GM21737 (cell line): Measurements from ENCODE around the gene EFCAB6.

Experiments
- ATAC-seq: cut with Tn5 transposase; IDR thresholded peaks from one replicate; pipeline ENCODE4 v1.9.1; 2021; ENCODE audit warnings: mild to moderate bottlenecking, moderate library complexity; ENCODE audit not compliant: unreplicated experiment

Gene EFCAB6

DNA sequence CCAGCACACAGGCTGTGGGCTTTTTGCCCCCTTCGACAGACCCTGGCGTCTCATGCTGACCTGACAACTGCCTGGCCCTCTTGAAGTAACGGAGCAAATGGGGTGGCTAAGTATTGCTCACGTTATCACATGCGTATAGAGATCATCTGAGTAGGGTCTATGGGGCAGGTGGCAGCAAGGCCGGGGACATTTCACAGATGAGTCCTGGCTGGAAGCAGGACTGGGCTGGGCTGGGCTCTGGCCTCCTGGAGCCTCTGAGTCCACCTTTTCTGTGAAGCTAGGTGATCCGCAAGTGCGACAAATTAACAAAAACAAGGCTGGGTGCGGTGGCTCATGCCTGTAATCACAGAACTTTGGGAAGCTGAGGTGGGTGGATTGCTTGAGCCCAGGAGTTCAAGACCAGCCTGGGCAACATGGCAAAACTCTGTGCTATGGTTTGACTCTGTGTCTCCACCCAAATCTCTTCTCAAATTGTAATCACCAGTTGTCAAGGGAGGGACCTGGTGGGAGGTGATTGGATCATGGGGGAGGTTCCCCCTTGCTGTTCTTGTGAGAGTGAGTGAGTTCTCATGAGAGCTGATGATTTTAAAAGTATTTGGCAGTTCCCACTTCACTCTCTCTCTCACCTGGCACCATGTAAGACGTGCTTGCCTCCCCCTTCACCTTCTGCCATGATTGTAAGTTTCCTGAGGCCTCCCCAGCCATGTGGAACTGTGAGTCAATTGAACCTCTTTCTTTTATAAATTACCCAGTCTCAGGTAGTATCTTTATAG lies 278.3 kb downstream of the EFCAB6 start:
- ATAC-seq: no peak

DNA sequence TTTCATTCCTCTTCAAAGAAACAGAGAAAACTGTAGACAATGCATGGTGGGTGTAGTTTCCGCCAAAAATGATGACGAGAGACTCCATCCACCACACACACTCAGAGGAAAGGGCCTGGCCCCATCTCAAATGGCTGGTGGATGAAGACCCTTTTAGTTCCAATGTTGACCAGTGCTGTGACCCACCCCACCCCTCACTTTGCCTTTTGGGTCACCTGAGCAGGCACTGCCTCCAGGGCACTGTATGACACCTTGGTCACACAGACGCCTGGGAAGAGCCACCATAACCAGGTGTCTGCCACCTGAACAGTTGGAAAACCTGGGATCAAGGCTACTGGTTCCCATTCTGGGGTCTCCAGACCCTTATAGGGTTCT lies 279.0 kb downstream of the EFCAB6 start:
- no peak for ATAC-seq

DNA sequence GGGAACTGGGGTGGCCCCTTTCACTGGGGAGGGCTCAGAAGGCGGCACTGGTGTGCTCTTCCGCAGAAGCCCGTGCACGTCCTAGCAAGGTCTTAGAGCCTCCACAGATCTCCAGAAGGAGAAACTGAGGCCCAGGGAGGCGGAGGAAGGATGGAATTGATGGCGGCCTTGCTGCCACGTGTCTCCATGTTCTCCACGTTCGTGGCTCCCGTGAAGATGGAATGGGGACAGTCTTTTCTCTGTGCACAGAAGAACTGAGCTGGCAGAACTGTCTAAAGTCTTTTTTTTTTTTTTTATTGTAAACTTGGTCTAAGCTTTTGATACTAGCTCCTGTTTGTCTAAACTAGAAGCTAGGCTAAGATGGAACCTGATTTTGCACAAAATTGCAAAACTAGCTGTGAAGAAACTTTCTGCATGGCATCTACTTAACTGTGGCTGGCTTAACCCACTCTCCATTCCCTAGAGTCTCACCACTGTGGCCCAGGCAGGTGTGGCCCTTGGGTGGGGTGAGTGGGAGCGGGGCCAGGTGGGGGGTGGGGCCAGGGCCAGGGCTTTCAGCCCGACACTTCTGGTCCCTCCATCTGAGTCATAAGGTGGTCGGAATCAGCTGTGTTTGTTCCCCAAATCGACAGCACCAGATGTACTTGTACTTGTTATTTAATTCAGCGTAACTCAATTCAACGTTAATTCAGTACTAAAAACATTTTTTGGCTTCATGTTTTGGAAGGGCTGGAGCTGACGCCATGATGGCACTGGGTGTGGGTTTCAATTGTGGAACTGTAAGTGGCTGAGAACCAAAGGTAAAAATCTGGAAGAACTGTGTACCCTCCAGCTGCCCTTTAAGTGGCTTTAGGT lies 279.6 kb downstream of the EFCAB6 start:
- no peak for ATAC-seq

DNA sequence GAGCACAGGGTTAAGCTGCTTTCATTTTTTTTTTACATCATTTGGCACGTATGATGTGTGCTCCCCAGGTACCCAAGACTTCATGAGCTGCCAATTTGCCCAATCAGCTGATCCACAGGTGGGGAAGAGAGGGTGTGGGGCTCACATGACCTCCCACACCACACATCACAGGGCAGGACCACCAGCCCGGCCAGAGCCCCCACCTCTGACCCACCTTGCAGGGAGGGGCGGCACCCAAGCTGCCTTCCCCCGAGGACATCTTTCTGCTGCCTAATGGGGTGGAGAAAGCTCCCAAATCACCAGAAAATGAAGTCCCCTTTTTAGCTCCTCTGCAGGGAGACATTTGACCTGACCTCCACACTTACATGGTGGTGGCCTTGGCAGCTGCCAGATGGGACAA lies 280.5 kb downstream of the EFCAB6 start:
- ATAC-seq: no peak

DNA sequence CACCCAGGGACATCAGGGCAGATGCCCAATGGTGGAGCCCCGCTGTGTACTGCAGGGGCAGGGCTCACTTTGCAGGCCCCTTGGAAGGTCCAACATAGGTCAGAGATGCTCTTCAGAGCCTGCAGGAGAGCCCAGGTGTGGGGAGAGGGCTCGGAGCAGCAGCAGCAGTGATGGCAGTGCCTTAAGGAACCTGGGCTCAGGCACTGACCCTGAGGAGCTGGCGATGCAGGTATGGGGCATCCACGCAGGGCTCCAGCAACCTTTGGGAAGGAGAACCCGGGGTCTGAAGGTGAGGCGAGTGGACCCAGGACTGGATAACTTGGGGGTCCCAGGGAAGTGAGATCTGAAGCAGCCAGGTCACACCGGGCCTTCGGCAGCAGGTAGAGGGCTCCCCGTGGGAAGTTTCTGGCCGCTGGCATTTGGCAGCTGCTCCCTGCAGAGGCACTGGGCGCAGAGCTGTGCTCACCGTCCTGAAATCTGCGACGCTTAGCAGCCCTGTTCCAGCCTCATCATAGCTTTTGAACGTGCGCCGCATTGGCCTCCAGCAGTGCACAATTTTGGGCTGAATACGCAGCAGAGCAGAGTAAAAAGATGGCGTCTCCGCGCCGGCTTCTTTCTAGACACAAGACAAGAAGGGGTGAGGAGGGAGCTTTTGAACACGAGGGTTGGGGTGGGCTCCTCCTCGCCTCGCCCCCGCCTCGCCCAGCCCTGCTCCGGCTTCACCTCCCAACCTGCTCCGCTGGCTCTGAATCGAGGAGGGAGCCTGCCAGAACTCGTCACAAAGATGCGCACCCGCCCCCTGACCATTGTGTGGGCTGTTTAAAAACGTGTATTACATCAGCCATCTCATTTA lies 281.5 kb downstream of the EFCAB6 start:
- no peak for ATAC-seq

DNA sequence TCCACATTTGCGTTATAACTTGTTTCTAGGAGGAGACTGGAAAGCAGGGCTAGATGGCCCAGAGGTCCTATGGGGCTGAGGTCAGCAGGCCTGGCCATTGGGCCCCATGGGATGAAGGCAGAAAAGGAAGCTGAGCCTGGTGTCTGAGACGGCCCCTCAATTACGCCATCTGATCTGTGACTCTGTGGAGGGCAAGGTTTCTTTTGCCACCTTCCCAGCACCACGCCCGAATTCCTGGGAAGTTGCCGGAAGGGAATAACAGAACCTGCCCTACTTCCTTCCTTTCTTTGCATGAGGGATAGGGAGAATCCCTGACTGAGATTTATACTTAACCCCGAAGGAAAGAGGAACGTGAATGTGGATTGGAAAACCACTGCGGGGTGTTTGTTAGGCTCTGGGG lies 282.2 kb downstream of the EFCAB6 start:
- ATAC-seq: no peak

DNA sequence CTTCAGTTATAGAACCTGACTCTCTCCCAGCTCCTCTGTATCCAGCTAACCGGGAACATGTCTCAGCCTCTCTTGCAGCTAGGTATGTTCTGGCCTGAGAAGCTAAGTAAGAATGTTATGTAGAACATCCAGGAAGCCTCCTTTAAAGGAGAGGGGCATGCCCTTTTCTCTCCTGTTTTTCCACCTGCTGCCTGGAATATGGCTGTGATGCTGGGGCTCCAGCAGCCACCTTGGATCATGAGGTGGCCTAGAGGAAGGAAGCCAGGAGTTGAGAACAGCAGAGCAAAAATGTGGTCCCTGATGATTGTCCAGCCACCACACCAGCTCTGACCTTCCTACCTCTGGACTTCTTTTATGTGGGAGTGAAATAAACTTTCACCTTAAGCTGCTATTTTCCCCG lies 282.6 kb downstream of the EFCAB6 start:
- ATAC-seq: no peak

DNA sequence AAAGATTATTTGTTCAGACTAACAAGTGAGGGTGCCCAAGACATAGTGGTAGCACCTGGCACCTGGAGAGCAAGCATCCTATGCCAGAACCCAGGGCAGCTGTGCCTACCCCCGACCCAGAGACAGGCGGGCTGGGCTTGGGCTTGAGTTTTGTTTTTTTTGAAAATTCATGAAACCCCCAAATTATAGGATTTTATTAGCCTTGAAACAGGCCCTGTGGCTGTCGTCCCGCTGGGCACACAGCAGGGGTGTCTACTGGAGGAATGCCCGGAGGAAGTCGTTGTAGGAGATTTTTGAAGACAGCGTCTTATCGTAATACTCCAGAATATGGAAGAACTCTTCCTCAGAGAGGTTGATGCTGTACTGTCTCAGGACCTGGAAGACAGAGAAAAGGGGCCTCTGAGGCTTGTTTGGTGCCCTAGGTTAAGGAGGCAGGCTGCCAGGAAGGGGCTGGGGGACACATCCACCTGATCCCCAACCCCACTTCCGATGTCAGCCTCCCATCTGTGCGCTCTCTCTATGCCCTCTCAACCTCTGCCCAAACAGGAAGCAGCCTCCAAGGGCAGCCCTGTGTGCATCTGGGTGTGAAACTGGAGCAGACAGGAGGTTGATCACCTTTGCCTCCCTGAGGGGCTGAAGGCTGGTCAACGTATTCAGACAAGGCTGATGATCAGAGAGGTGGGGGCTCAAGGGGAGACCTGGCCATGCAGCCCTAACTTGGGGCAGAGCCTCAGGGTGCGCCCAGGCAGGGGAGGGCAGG lies 283.3 kb downstream of the EFCAB6 start:
- ATAC-seq: no peak

DNA sequence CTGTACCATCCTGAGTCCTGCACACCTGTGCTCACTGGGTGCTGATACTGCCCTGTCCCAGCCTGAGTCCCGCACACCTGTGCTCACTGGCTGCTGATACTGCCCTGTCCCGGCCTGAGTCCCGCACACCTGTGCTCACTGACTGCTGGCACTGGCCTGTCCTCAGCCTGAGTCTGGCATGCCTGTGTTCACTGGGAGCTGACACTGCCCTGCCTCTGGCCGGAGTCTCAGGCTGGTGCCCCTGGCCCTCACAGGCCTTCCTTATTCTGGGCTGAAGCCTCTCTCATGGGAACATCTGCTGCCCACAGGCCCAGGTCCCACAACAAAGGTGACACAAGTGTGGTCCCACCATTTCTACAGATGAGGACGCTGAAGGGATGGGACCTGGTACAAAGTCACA lies 285.2 kb downstream of the EFCAB6 start:
- no peak for ATAC-seq

DNA sequence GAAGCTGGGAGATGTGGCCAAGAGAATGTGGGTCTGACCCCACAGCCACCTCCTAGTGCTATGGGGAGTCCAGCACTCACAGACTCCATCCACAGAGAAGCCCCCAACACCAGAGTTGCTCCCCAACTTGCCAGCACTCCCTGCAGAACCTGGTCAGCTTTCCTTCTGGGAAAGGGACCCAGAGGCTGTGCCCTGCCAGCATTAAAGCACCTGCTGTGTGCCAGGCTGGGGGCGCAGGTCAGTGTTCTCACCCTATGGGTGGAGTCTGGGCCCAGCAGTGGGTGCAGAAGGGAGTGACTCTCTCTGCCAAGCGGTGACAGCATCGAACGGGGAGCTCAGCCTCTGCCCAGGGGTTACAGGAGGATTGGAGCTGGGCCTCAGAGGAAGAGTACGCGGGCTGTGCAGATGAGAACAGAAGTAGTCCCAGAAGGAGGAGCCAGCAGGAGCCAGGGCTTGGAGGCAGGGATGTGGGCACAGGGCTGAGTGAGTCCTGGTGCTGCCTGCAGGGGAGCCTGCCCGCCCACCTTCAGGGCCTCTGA lies 285.9 kb downstream of the EFCAB6 start:
- ATAC-seq: no peak

DNA sequence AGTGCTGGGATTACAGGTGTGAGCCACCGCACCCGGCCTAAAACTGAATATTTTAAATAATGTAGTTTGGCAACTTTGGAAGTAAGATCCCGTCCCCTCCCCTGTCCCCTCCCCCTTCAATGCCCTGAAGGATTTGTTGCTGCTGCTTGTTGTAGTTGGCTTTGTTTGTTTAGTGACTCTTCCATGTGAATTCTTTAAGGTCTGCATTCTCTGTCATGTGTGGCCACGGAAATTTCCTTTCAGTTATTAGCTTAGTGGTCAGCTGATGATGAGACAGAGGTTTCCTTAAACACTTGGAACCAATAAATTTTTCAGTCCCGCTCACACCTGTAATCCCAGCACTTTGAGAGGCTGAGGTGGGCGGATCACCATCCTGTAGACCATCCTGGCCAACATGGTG lies 290.4 kb downstream of the EFCAB6 start:
- ATAC-seq: no peak

DNA sequence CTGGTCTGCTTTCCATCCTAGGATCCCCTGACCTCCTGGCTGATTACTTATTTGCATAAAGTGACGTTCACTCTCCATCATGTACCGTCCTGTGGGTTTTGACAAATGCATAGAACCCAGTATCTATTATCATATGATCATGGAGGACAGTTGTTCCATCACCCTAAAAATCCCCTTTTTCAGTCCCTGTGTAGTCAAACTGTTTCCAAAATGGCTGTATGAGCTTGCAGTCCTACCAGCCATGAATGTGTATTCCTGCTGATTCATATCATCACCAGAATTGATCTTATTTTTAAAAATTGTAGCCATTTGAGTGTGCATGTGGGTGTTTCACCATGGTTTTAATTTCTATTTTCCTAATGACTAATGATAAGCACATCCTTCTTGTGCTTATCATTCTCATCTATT lies 291.5 kb downstream of the EFCAB6 start:
- no peak for ATAC-seq

DNA sequence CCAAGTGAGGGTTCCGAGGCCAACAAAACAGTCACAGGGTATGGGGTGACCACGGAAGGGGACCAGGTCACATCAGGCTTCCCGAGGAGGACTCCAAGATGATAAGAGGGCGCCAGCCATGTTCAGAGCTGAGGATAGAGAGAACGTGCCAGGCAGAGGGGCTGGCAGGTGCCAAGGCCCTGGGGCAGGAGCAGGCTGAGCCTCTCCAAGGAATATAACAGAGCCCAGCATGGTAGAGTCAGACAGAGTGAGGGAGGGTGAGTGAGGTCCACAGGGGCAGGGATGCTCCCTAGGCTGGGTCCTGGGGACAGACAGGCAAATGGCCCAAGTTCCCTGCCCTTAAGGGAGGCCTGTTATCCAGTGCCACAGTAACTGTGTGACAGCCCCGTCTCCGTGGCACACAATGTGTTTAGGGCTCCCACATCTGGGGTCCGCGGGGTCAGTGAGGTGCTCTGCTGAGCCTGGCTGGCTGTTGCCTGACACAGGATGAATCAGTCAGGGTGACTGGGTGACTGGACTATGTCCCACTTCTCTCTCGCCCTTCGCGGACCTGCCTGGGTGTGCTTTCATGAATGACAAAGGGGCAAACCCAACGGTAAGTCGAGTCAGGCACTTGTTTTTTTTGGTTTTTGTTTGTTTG lies 295.0 kb downstream of the EFCAB6 start:
- no peak for ATAC-seq

DNA sequence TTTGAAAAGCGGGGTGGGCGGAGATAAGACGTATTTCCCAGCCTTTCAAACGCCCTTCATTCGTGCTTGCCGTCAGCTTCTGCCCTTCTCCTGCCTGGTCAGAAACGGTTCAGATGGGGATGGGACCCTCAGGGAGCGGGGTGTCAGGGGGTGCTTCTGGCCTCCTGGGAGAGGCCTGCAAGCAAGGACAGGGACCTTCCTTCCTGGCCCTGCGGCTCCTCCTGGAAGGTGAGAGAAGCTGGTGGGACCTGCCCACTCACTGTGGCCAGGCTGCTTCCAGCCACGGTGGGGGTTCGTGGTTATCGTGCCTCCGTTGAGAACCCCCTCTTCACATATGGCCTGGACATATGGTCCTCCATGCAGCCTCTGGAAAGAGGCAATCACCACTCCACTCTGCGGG lies 295.7 kb downstream of the EFCAB6 start:
- ATAC-seq: no peak

DNA sequence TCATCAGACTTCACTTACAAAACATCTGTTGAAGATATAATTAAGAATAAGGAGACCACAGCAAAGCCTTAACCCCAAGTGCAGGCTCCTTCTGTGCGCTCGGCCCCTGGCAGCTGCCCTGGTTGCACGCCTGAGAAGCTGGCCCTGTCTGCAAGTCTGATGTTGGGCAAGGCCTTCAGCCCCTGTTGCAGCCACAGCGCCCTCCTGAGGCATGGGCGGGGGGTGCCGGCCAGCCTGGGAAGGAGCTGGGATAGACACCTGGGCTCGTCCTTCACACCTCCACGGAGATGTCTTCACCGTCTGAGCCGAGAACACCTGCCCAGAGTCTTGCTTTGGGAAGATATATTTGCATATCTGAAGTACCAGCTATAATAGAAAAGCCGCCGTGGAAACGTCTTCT lies 296.2 kb downstream of the EFCAB6 start:
- no peak for ATAC-seq

DNA sequence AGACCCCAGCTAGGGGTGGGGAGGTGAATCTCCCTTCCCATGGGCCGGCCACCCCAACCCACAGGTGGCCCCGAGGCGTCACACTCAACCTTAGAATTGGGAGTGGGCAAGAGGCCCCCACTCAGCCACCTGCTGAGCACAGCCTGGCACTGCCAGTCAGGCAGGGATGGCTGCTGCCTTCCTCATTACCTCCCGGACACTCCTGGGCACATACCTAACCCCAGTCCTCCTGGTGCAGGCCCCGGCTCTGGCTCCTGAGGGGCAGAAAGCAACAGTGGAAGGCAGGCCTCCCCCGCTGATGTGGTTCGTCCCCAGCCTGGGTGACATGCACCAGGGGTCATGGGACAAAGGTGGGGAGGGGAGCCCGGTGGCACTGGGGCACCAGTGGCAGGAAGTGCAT lies 296.7 kb downstream of the EFCAB6 start:
- no peak for ATAC-seq

DNA sequence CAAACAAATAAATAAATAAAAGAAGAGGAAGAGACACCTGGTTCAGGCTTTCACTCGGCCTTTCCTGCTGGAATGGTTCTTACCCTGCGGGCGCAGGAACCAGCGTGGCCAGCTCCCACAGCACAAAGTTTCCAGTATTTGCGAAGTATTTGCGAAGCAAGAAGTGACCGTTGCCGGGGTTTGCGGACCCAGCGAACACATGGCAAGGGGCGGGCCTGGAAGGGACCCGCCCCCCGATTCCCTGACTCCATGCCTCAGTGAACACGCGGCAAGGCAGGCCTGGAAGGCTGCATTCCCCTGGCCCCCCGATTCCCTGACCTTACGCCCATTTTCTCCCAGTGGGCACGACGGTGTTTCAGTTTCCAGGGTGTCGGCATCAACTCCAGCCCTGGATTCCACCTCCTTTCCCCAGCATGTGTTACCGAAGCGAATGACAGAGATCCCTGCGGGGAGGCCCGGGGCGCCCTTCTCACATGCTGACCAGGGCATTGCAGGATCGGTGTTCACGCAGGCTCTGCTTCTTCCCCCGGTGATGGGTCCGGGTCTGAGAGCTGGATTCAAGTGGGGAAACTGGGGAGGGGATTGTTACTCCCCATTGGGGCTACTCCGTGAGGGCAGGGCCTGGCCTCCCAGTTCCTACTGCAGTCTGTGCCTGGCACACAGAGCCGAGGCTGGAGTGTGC lies 297.5 kb downstream of the EFCAB6 start:
- no peak for ATAC-seq

DNA sequence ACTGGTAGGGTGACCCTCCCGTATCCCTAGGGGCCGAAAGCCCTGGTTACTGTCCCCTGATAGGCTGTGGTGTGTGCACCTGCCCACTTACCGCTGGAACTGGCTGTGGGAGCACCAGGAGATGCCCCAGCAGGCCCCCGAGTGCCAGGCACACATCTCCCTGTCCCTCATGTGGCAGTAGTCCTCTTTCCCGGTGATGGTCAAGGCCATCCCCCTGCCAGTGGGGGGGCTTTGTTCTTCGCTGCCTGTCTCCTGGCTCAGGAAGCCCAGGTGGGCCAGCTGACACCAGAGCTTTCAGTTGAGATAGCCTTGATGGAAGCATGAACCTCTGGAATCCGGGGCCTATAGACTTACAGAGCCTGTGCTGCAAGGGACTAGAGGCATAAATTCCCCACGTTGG lies 299.8 kb downstream of the EFCAB6 start:
- ATAC-seq: no peak

DNA sequence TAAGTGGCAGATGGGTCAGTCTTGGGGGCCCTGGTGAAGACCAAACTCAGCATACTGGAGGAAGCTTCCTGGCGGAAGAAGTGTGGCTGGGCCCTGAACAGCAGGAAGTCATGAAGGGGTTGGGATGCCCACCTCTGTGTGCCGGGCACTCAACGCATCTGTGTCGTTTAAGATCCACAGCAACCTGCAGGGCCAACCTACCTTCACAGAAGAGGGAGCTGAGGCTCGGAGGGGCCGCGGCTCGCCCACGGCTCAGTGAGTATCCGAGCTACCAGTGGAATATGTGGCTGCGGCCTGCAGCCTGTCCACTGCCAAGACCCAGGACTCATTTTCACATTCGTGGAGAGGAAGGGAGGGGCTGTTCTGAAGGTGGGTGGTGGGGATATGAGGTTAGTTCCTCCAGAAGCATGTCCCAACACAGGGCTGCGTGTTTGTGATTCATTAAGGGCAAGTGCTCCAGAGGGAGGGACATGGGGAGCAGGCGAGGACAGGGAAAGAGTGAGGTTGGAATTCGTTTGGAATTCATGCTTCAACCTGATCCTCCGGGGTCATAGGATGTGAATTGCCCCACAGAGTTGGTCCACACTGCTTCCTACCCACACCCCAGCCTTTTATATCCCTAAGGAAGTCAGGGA lies 300.7 kb downstream of the EFCAB6 start:
- no peak for ATAC-seq
